IPS-NIHi7 (cell line): ENCODE results near the gene SARS1.
"Not testable (repeated sequence)": the region's sequence is repeated elsewhere in the genome, so short reads cannot be mapped to it uniquely, and the experiment has no call there.

Experiments used
- DNase-seq: peaks from one replicate; pipeline ENCODE4 v3.0.0; 2012; ENCODE audit warnings: mixed read lengths; ENCODE audit errors: extremely low spot score

SARS1 gene

GRCh38 chr1:109193653-109194590 is 19.8 kb upstream of the SARS1 start:
- peak; percentile 81 for DNase-seq

GRCh38 chr1:109197158-109198042 is 16.3 kb upstream of the SARS1 start:
- peak; percentile 70 for DNase-seq

- DNase-seq: no peak
These were observed 15.5 kb upstream of the SARS1 start for GRCh38 chr1:109198043-109198695.

GRCh38 chr1:109198745-109199144 is 15.0 kb upstream of the SARS1 start:
- no peak for DNase-seq

- DNase-seq: no peak
These were observed 14.0 kb upstream of the SARS1 start for GRCh38 chr1:109199710-109200109.

GRCh38 chr1:109201123-109201703 is 12.5 kb upstream of the SARS1 start:
- peak; percentile 89 for DNase-seq

- no peak for DNase-seq
These were observed 9.2 kb upstream of the SARS1 start for GRCh38 chr1:109204484-109204883.

- no peak for DNase-seq
These were observed 7.4 kb upstream of the SARS1 start for GRCh38 chr1:109206339-109206738.

- DNase-seq: no peak
These were observed 6.1 kb upstream of the SARS1 start for GRCh38 chr1:109207467-109208103.

GRCh38 chr1:109208394-109208793 is 5.3 kb upstream of the SARS1 start:
- DNase-seq: no peak

GRCh38 chr1:109208836-109209463 is 4.8 kb upstream of the SARS1 start:
- no peak for DNase-seq

- DNase-seq: no peak
These were observed 3.7 kb upstream of the SARS1 start for GRCh38 chr1:109210058-109210457.

- DNase-seq: no peak
These were observed 334 bp upstream of the SARS1 start for GRCh38 chr1:109213345-109213823.

GRCh38 chr1:109214695-109215623 is 1.2 kb downstream of the SARS1 start:
- peak; percentile 33 for DNase-seq

- DNase-seq: no peak
These were observed 2.9 kb downstream of the SARS1 start for GRCh38 chr1:109216662-109217061.

GRCh38 chr1:109218516-109218915 is 4.8 kb downstream of the SARS1 start:
- no peak for DNase-seq

- not testable (repeated sequence) for DNase-seq
These were observed 7.5 kb downstream of the SARS1 start for GRCh38 chr1:109221201-109221600.

GRCh38 chr1:109225308-109225707 is 11.6 kb downstream of the SARS1 start:
- DNase-seq: no peak

GRCh38 chr1:109225711-109226445 is 12.2 kb downstream of the SARS1 start:
- DNase-seq: no peak
